HFFc6 (cell line): Measurements from ENCODE around the gene DMKN. TPM values are rescaled to one million over a fixed set of nuclear protein-coding genes. Genes with fewer than 3 reads are reported as not detected.
A peak's percentile ranks its signal among the peaks of the same experiment; 100 is the strongest.

Experiments
- DNase-seq: peaks from one replicate; pipeline ENCODE4 v3.0.0-alpha.2; 2018
- H3K27ac Mint-ChIP-seq: 2 replicates; pipeline ENCODE4 v1.8.0; 2020; ENCODE audit warnings: mild to moderate bottlenecking, mixed read lengths
- H3K27me3 Mint-ChIP-seq: 2 replicates; pipeline ENCODE4 v1.8.0; 2021; ENCODE audit warnings: mild to moderate bottlenecking, moderate library complexity, mixed read lengths; ENCODE audit not compliant: insufficient read depth
- H3K36me3 Mint-ChIP-seq: 2 replicates; pipeline ENCODE4 v1.8.0; 2021; ENCODE audit warnings: low read depth, mixed read lengths
- H3K4me1 Mint-ChIP-seq: 2 replicates; pipeline ENCODE4 v1.8.0; 2020; ENCODE audit warnings: low read depth, mixed read lengths
- H3K4me3 Mint-ChIP-seq: 2 replicates; pipeline ENCODE4 v1.8.0; 2020; ENCODE audit warnings: mild to moderate bottlenecking, moderate library complexity, mixed read lengths
- H3K9me3 Mint-ChIP-seq: 2 replicates; pipeline ENCODE4 v1.8.0; 2020; ENCODE audit warnings: mild to moderate bottlenecking, mixed read lengths
- CTCF ChIP-seq: fragments of 200-600 bp; sonication (generic); IDR thresholded peaks from 2 replicates; pipeline ENCODE4 v1.5.0; 2021; ENCODE audit warnings: antibody characterized with exemption, mild to moderate bottlenecking
- total RNA-seq, 6 experiments: library from RNA; stranded (reverse); fragmentation: NEBNext Ultra II Directional; extraction: Animal tissue kit (Norgen Biotek cat#: 25700); gene quantifications; 2 replicates in 1 of 6; 3 replicates in 5 of 6; pipeline ENCODE4 v1.2.3, GENCODE V29; 2021

DMKN gene
- total RNA-seq, 6 experiments from 2014 or later: 0.27 to 0.75 (median 0.73) TPM; not detected in 3

- Mint-ChIP-seq H3K9me3 (no peaks in the 10 kb centered on the region), H3K4me3 (no peak overlapping the region)
- no peak for DNase-seq
These were observed 10.9 kb upstream of the DMKN start for GRCh38 chr19:35524181-35524837.

DNA sequence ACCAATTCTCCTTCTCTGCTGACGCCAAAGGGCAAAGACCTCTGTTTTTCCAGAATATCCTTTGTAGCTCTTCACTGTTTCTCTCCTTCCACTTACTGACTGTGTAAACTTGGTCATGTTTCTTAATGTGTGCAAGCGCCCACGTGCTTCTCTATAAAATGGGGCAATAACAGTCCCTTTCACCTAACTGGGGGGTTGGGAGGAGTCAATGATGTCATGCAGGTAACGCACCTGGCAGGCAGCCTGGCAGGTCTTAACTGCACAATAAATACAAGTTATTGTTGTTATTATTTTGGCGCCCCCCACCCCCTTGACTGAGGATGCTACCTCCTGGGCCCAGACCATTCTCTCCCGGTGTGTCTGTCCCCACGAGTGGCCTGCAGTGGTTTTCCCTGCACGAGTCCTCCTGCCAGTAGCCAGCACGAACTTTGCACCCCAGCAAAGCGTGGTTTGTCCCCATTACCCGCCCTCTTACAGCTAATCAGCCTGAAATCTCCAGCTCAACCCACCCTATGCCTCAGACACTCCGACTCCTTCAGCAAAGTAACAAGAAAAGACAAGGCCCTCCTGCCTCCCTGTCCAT is 9.4 kb upstream of the DMKN start:
- peaks cover 5% of the 10 kb centered on the region for H3K27me3 Mint-ChIP-seq
- H3K4me3 Mint-ChIP-seq: no peak overlapping the region
- no peaks in the 10 kb centered on the region for H3K36me3 Mint-ChIP-seq
- H3K9me3 Mint-ChIP-seq: no peaks in the 10 kb centered on the region
- peaks cover 24% of the 10 kb centered on the region for H3K4me1 Mint-ChIP-seq
- no peak for DNase-seq
- TF ChIP-seq CTCF: no peak
- H3K27ac Mint-ChIP-seq: no peak overlapping the region

More at GRCh38 chr19:35524181-35524837, 10.9 kb upstream of the DMKN start:
- Mint-ChIP-seq H3K27ac (no peak overlapping the region), H3K4me1 (peaks cover 21% of the 10 kb centered on the region), H3K36me3 (no peaks in the 10 kb centered on the region), H3K27me3 (peaks cover 5% of the 10 kb centered on the region)
- no peak for TF ChIP-seq CTCF

DNA sequence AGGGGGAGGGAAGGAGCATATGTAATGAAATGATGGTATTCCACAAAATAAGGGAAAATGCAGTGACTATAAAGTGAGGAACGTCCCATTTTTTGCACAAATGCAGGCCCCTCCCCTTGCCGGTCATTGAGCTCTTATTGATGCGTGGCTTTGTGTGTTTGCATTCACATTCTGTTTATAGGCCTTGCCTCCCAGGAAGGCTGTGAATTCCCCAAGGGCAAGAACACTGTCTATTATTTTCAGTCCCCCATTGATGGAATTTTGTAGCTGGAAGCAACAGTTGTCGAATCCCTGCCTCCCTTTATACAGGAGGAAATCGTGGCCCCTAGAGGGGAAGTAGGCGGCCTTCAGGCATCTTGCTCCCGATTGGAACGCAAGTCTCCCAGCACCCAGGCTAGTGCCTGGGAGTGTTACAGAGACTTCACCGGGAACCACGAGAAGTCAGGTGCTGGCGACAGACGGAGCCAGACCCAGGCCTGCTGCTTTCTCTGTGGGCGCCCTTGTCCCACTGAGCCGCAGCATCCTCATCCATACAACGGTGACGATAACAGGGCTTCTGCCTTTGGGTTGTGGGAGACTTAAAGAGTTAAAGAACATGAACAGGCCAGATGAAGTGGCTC is 7.8 kb upstream of the DMKN start:
- peaks cover 30% of the 10 kb centered on the region for H3K4me1 Mint-ChIP-seq
- no peak for DNase-seq
- no peaks in the 10 kb centered on the region for H3K9me3 Mint-ChIP-seq
- no peak overlapping the region for H3K27ac Mint-ChIP-seq
- H3K27me3 Mint-ChIP-seq: peaks cover 5% of the 10 kb centered on the region
- TF ChIP-seq CTCF: no peak
- no peaks in the 10 kb centered on the region for H3K36me3 Mint-ChIP-seq
- H3K4me3 Mint-ChIP-seq: no peak overlapping the region

- Mint-ChIP-seq H3K27ac (peak overlapping the region; percentile 91), H3K27me3 (peaks cover 2% of the 10 kb centered on the region), H3K9me3 (no peaks in the 10 kb centered on the region), H3K4me3 (no peak overlapping the region; the same call in 1 of the 2 replicates), H3K4me1 (peaks cover 35% of the 10 kb centered on the region), H3K36me3 (no peaks in the 10 kb centered on the region)
- DNase-seq: no peak
- TF ChIP-seq CTCF: no peak
These were observed 5.8 kb upstream of the DMKN start for GRCh38 chr19:35519291-35519690.

- H3K27ac Mint-ChIP-seq: peak overlapping the region; percentile 91
- H3K36me3 Mint-ChIP-seq: no peaks in the 10 kb centered on the region
- peak; percentile 95 for DNase-seq
- H3K9me3 Mint-ChIP-seq: no peaks in the 10 kb centered on the region
- no peak for TF ChIP-seq CTCF
- H3K27me3 Mint-ChIP-seq: peaks cover 4% of the 10 kb centered on the region
- H3K4me3 Mint-ChIP-seq: peak overlapping the region; percentile 66
- peaks cover 45% of the 10 kb centered on the region for H3K4me1 Mint-ChIP-seq
These were observed 4.9 kb upstream of the DMKN start for GRCh38 chr19:35518313-35518712.
